Spinal cord (tissue), 10 donors: ENCODE data around the gene GP1BB. TPM values are rescaled to one million over a fixed set of nuclear protein-coding genes. Genes with fewer than 3 reads are reported as not detected.
"Not testable (repeated sequence)": the region's sequence is repeated elsewhere in the genome, so short reads cannot be mapped to it uniquely, and the experiment has no call there.

Source experiments
- DNase-seq, 6 donors: peaks; one replicate each; pipeline versions ENCODE4 v3.0.0 to v3.0.0-alpha.2; 2013 to 2015; ENCODE audit warnings: low spot score in 6 of 6, low read depth in 4 of 6
- H3K27ac ChIP-seq: one replicate; pipeline ENCODE4 v1.5.1; 2013; ENCODE audit warnings: low read depth, low read length, control low read depth
- H3K27me3 ChIP-seq: one replicate; pipeline ENCODE4 v1.6.1; 2013; ENCODE audit warnings: low read length; ENCODE audit not compliant: control insufficient read depth, insufficient read depth
- H3K36me3 ChIP-seq: one replicate; pipeline ENCODE4 v1.6.1; 2013; ENCODE audit warnings: low read length; ENCODE audit not compliant: control insufficient read depth, insufficient read depth
- H3K4me1 ChIP-seq: one replicate; pipeline ENCODE4 v1.6.1; 2013; ENCODE audit warnings: low read length; ENCODE audit not compliant: control insufficient read depth, insufficient read depth
- H3K4me3 ChIP-seq: one replicate; pipeline ENCODE4 v1.5.1; 2013; ENCODE audit warnings: low read depth, low read length, control low read depth
- H3K9me3 ChIP-seq: one replicate; pipeline ENCODE4 v1.6.1; 2013; ENCODE audit warnings: low read length; ENCODE audit not compliant: control insufficient read depth, insufficient read depth
- WGBS: methylation state at CpG from one replicate; pipeline ENCODE4 v1.1.5; 2013; ENCODE audit warnings: missing lambda C conversion rate; ENCODE audit not compliant: insufficient coverage; 5-methylcytosine and 5-hydroxymethylcytosine counted together
- long read RNA-seq, 4 donors: transcript quantifications; one replicate each; lab custom pipeline, GENCODE V29; 2026
- polyA plus RNA-seq, 2 donors: library from polyadenylated mRNA; unstranded; fragments of 120-200 nt; gene quantifications; one replicate each; pipeline ENCODE4 v1.2.1, GENCODE V29; 2013; ENCODE audit not compliant: insufficient read length in 2 of 2
- total RNA-seq, 2 donors: library from RNA; depleted of rRNA in 1 of 2; stranded (reverse); fragments of 120-200 nt in 1 of 2; fragments of >200 nt in 1 of 2; gene quantifications; one replicate each; pipeline versions ENCODE4 v1.2.3 to v1.2.4, GENCODE V29; 2013 to 2014
- donor health status: healthy.

GP1BB gene
- total RNA-seq = 10 to 100 TPM in 1 of 2 donors, 1 to 10 TPM in 1; 5.3 to 14.4 TPM
- 10 to 100 TPM; 39.8 to 50.5 TPM for polyA plus RNA-seq
- long read RNA-seq, donor 1, transcript GP1BB-201 (2 exons, 1,553 nt) = major isoform, 6 of 6 reads
- long read RNA-seq, donor 1, partial matches to known transcripts = 0 of 6 reads
- long read RNA-seq, donor 1, other reads (novel, unspliced or antisense) = 0 of 6 reads
- long read RNA-seq, donor 2, partial matches to known transcripts = 0 of 1 reads
- long read RNA-seq, donor 2, other reads (novel, unspliced or antisense) = 0 of 1 reads
- long read RNA-seq, donor 3, transcript GP1BB-201 (2 exons, 1,553 nt) = major isoform, 9 of 9 reads
- long read RNA-seq, donor 3, partial matches to known transcripts = 0 of 9 reads
- long read RNA-seq, donor 3, other reads (novel, unspliced or antisense) = 0 of 9 reads
- long read RNA-seq, donor 4, partial matches to known transcripts = 0 of 4 reads
- long read RNA-seq, donor 4, other reads (novel, unspliced or antisense) = 0 of 4 reads

DNA sequence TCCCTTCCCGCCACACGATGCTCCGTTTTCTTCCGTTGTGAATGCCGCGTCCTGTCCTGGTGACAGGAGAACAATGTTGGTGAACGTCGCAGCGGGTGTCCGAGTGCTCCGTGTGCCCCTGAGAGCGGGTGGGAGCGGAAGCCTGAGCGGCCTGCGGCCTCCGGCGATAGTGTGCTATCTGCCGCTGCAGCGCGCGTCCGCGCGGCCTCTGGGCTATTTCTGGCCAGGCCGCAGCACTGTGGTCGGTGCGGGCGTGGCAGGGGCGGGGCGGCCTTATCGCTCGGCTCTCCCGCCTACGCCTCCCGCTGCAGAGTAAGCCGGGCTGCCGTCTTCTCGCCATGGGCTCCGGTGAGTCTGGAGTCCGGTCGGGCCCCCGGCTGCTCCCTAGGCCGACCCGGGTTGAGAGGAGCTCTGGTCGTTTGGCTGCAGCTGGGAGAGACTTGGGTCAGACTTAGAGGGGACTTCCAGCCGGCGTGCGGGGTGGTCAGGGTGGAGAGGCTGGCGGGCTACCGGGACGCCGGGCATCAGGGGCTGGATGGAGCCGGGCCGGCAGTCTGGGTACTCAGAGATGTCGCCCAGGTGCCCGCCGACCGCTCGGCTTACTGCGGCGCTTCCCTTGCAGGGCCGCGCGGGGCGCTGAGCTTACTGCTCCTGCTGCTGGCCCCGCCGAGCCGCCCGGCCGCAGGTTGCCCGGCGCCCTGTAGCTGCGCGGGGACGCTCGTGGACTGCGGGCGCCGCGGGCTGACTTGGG, at the start of gene GP1BB:
GP1BB (plus strand) TSS at position 308 of the 751 bp plus-strand sequence; CDS start at position 339, 31 bp downstream.
- Histone ChIP-seq H3K27me3 (peaks cover 26% of the 10 kb centered on the region), H3K4me1 (peaks cover 38% of the 10 kb centered on the region), H3K36me3 (peaks cover 60% of the 10 kb centered on the region), H3K9me3 (no peaks in the 10 kb centered on the region), H3K27ac (no peak within 1 kb of the TSS), H3K4me3 (no peak within 1 kb of the TSS)
- WGBS = 34% methylated on average over 80 of the region's 80 CpGs
- no peak for DNase-seq

- Histone ChIP-seq H3K27me3 (no peaks in the 10 kb centered on the region), H3K9me3 (no peaks in the 10 kb centered on the region), H3K4me3 (no peak overlapping the region), H3K27ac (no peak overlapping the region), H3K4me1 (peaks cover under 1% of the 10 kb centered on the region), H3K36me3 (no peaks in the 10 kb centered on the region)
- WGBS = 100% methylated on average over 2 of the region's 4 CpGs
- DNase-seq = no peak
These were observed 49.7 kb upstream of the GP1BB start for GRCh38 chr22:19673660-19674059.

DNA sequence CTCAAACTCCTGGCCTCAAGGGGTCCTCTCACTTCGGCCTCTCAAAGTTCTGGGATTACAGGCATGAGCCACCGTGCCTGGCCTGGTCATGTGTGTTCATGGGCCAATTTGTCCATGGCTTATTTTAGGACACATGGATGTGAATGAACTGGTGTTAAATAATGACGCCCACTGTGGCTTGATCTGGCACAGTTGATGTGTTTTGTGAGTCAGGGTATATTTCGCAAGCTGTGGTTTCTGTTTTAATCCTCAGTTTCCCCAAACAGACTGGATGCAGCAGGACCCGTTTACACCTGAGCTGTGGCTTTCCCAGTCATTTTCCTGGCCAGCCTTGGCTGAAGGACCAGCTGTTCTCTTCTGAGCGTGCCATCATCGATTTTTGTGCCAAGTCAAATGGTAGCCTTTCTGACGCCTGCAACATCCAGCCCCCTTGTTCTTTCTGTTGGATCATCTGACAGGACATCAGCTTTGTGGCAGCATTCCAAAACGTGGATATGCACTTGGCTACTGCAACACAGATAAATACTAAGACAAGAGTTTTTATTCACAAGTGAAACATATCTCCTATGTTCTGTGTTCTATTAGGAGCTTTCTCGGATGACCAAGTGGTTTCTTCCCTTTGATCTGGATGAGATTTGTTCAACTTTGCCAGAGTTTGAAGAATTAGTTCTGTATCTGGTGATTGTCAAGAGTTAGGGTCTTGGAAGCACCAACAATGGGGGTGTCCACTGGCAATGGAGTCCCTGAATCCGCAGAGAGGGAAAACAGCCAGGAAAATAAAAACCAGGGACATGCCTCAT, 49.0 kb upstream of the GP1BB start:
- H3K27me3 ChIP-seq = no peaks in the 10 kb centered on the region
- no peak overlapping the region for H3K4me3 ChIP-seq
- H3K36me3 ChIP-seq = no peaks in the 10 kb centered on the region
- no peak overlapping the region for H3K27ac ChIP-seq
- 86% methylated on average over 10 of the region's 11 CpGs for WGBS
- peak in 2 of 6 donors; percentile 27 to 33 for DNase-seq
- H3K4me1 ChIP-seq = peaks cover 6% of the 10 kb centered on the region
- H3K9me3 ChIP-seq = no peaks in the 10 kb centered on the region

DNA sequence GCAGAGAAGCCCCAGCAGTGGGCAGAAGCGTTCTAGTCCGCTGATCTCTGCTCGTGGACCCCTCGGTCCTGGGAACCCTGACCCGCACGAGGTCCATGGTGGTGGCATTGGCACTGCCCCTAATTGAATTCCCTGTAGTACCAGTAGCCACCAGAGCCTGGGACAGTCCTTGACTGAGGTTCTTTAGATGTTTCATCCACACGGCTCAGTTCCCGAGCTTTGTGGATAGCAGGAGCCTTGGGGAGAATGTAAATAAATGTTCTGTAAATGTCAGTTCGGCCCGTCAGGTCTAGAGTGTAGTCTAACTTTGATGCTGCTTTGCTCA, 48.4 kb upstream of the GP1BB start:
- 89% methylated on average over 10 of the region's 10 CpGs for WGBS
- Histone ChIP-seq H3K4me1 (peaks cover 12% of the 10 kb centered on the region), H3K4me3 (no peak overlapping the region), H3K9me3 (no peaks in the 10 kb centered on the region), H3K27ac (no peak overlapping the region), H3K27me3 (no peaks in the 10 kb centered on the region), H3K36me3 (no peaks in the 10 kb centered on the region)
- no peak for DNase-seq

- H3K4me1 ChIP-seq = peaks cover 16% of the 10 kb centered on the region
- WGBS = 90% methylated on average over 3 of the region's 7 CpGs
- no peaks in the 10 kb centered on the region for H3K9me3 ChIP-seq
- H3K36me3 ChIP-seq = no peaks in the 10 kb centered on the region
- no peaks in the 10 kb centered on the region for H3K27me3 ChIP-seq
- no peak for DNase-seq
- no peak overlapping the region for H3K27ac ChIP-seq
- no peak overlapping the region for H3K4me3 ChIP-seq
These were observed 47.9 kb upstream of the GP1BB start for GRCh38 chr22:19675428-19675827.

GRCh38 chr22:19676437-19676836, 46.9 kb upstream of the GP1BB start:
- not testable (repeated sequence) for H3K36me3 ChIP-seq, H3K4me3 ChIP-seq, H3K27me3 ChIP-seq, DNase-seq, H3K9me3 ChIP-seq, H3K27ac ChIP-seq
- no CpG with 5 or more reads among the region's 1 CpG for WGBS
- peaks cover 18% of the 10 kb centered on the region for H3K4me1 ChIP-seq

- whole genome bisulfite sequencing = 35% methylated on average over 5 of the region's 11 CpGs
- H3K4me1 ChIP-seq = peaks cover 18% of the 10 kb centered on the region
- no peaks in the 10 kb centered on the region for H3K36me3 ChIP-seq
- H3K27ac ChIP-seq = peak overlapping the region; percentile 67
- no peak for DNase-seq
- H3K27me3 ChIP-seq = no peaks in the 10 kb centered on the region
- no peak overlapping the region for H3K4me3 ChIP-seq
- no peaks in the 10 kb centered on the region for H3K9me3 ChIP-seq
These were observed 44.3 kb upstream of the GP1BB start for GRCh38 chr22:19678949-19679521.

DNA sequence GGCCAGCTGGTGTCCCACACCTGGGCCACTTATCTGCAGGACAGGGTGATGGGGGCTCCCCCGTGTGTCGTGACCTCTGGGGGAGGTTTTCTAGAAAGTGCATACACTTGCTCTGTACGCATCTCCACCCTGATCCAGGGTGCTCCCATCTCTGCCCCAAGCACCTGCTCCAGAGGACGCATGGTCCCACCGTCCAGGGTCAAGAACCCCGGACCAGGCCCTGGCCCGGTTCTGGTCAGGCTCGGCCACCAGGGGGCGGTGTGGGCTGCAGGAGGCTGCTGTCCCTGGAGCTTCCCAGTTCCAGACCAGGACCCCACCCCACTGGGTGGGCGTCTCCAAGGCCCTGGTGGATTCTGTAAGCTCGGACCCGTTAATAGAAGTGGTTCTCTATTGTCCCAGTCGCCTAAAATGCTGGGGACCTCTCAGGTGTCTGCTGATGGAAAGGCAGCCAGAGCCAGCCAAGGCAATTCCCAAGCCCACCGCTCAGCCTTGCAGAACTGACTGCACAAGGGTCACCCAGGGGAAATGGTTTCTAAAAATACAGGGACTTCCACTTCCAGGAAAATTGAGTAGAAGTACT, 43.7 kb upstream of the GP1BB start:
- Histone ChIP-seq H3K4me1 (peaks cover 18% of the 10 kb centered on the region), H3K27me3 (no peaks in the 10 kb centered on the region), H3K27ac (peak overlapping the region; percentile 67), H3K36me3 (no peaks in the 10 kb centered on the region), H3K9me3 (no peaks in the 10 kb centered on the region), H3K4me3 (no peak overlapping the region)
- DNase-seq = no peak
- 36% methylated on average over 14 of the region's 14 CpGs for WGBS
